Fibroblast of lung (primary cell): ENCODE results near the gene CFAP77.

Experiments
- CTCF ChIP-seq, 2 donors: IDR thresholded peaks in 1 of 2; conservative IDR thresholded peaks in 1 of 2; 1 replicate in 1 of 2; 2 replicates in 1 of 2; pipeline ENCODE4 v1.5.1; 2011 to 2012; ENCODE audit warnings: low read length in 2 of 2, control low read depth in 1 of 2, inconsistent platforms in 1 of 2, low read depth in 1 of 2, mild to moderate bottlenecking in 1 of 2
- EZH2 ChIP-seq: IDR thresholded peaks from 2 replicates; pipeline ENCODE4 v1.5.1; 2012; ENCODE audit warnings: low read length, control low read depth, mild to moderate bottlenecking; ENCODE audit errors: missing control alignments

- TF ChIP-seq CTCF (conservative IDR thresholded peaks at IDR 0.05 in 1 of 2, IDR thresholded peaks at IDR 0.05 in 1 of 2; ENCODE audit: low read depth in 1 of 2, low read length in 2 of 2), result no peak
- no peak for TF ChIP-seq EZH2
These were observed 13.5 kb downstream of the CFAP77 start for GRCh38 chr9:132423503-132423902.
